Vagina (tissue), 2 donors: ENCODE measurements around the gene SNTB2. TPM values are rescaled to one million over a fixed set of nuclear protein-coding genes. Genes with fewer than 3 reads are reported as not detected.

Experiments used
- DNase-seq, 2 donors: peaks; one replicate each; pipeline ENCODE4 v3.0.0-alpha.2; 2017; ENCODE audit errors: extremely low spot score in 2 of 2
- H3K27ac ChIP-seq: fragments of 200-600 bp; sonication (generic); one replicate; pipeline ENCODE4 v1.5.1; 2019
- H3K27me3 ChIP-seq: fragments of 200-600 bp; sonication (generic); one replicate; pipeline ENCODE4 v1.5.1; 2019
- H3K36me3 ChIP-seq, 2 donors: fragments of 200-600 bp; sonication (generic); one replicate each; pipeline ENCODE4 v1.5.1; 2017 to 2019
- H3K4me1 ChIP-seq: fragments of 200-600 bp; sonication (generic); one replicate; pipeline ENCODE4 v1.5.1; 2019
- H3K4me3 ChIP-seq, 2 donors: fragments of 200-600 bp; sonication (generic); 1 replicate in 1 of 2; 2 replicates in 1 of 2; pipeline ENCODE4 v1.5.1; 2016 to 2019
- H3K9me3 ChIP-seq: fragments of 200-600 bp; sonication (generic); one replicate; pipeline ENCODE4 v1.5.1; 2019
- POLR2A ChIP-seq, 2 donors: fragments of 450-650 bp; IDR thresholded peaks; one replicate each; pipeline ENCODE4 v1.6.1; 2017; ENCODE audit warnings: antibody characterized with exemption in 2 of 2, mild to moderate bottlenecking in 2 of 2, moderate library complexity in 2 of 2
- POLR2AphosphoS5 ChIP-seq, 2 donors: sonication (generic); formaldehyde crosslinking; IDR thresholded peaks; one replicate each; pipeline ENCODE4 v1.9.0; 2017; ENCODE audit warnings: antibody characterized with exemption in 2 of 2, mild to moderate bottlenecking in 2 of 2, low read depth in 1 of 2; ENCODE audit not compliant: insufficient read depth in 1 of 2
- intact Hi-C: fragments of 100-400 bp; cut with DNase I; formaldehyde crosslinking; loops from one replicate; pipeline ENCODE4 v1.15.1; 2023
- total RNA-seq: library from RNA; depleted of rRNA; stranded (reverse); fragments of >200 nt; gene quantifications from one replicate; pipeline ENCODE4 v1.2.3, GENCODE V29; 2016
- TF ChIP-seq, protein P1 (sequence below), 3 experiments: fragments of 450-650 bp in 2 of 3; fragments of 200-600 bp in 1 of 3; sonication (generic) in 1 of 3; IDR thresholded peaks; one replicate each; pipeline ENCODE4 v1.5.1; 2017 to 2019; ENCODE audit warnings: antibody characterized with exemption in 3 of 3, mild to moderate bottlenecking in 2 of 3, moderate library complexity in 2 of 3

SNTB2 gene
- total RNA-seq, 1 donor from 2014 or later: 50.8 TPM

DNA sequence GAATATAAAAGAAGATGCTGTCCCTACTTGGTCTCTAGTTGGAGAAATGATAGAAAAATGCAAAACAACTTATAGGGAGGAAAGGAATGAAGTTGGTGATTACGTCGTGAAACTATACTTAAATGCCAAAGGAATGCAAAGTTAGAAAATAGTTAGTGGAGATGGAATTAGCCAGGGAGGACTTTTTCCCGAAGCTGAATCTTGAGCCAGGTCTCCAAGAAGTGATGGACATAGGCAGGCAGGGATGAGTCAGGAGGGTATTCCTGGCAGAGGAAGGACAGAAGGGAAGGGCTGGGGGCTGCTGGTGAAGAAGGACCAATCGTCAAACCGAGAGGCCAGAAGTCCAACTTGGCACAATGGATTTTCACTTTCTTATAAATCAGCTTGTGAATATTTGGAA, 1.8 kb downstream of the SNTB2 start:
- Histone ChIP-seq H3K4me1 (peaks cover 63% of the 10 kb centered on the region), H3K4me3 (peak overlapping the region; percentile 57 to 68), H3K27me3 (no peaks in the 10 kb centered on the region), H3K27ac (peak overlapping the region; percentile 83), H3K36me3 (no peaks in the 10 kb centered on the region), H3K9me3 (no peaks in the 10 kb centered on the region)
- no peak for DNase-seq
- TF ChIP-seq POLR2AphosphoS5 (IDR thresholded peaks at IDR 0.05; ENCODE audit: insufficient read depth in 1 of 2, low read depth in 1 of 2): no peak
- TF ChIP-seq, protein P1, sequence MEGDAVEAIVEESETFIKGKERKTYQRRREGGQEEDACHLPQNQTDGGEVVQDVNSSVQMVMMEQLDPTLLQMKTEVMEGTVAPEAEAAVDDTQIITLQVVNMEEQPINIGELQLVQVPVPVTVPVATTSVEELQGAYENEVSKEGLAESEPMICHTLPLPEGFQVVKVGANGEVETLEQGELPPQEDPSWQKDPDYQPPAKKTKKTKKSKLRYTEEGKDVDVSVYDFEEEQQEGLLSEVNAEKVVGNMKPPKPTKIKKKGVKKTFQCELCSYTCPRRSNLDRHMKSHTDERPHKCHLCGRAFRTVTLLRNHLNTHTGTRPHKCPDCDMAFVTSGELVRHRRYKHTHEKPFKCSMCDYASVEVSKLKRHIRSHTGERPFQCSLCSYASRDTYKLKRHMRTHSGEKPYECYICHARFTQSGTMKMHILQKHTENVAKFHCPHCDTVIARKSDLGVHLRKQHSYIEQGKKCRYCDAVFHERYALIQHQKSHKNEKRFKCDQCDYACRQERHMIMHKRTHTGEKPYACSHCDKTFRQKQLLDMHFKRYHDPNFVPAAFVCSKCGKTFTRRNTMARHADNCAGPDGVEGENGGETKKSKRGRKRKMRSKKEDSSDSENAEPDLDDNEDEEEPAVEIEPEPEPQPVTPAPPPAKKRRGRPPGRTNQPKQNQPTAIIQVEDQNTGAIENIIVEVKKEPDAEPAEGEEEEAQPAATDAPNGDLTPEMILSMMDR (IDR thresholded peaks at IDR 0.05): no peak
- TF ChIP-seq POLR2A (IDR thresholded peaks at IDR 0.05): no peak
- intact Hi-C loops: loop anchor here (10.0 kb wide), 1 partner anchor 96 kb away; no protein-coding TSS in a partner anchor

DNA sequence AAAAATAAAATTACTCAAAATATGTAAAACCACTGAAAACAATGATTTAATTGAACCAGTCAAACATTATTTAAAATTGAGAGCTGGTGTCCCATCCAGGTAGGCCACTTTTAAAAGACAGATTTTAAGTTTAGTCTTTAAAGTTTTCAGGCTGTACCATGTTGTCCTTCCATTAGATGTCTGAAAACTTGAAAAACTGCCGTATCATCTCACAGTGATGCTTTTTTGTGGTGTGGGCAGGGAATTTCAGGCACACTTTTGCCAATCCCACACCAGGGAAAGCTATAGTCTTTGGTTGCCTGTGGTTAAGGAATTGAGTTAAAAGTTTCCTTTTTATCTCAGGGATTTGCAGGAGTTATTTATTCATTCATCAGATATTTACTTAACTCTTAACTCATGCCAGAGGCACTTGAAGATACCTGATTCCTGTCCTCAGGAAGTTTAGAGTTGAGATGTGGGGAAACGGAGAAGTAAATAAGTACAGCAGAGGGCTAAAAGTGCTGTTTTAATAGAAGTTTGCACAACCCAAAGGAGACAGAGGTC, 3.2 kb downstream of the SNTB2 start:
- no peak for DNase-seq
- Histone ChIP-seq H3K4me1 (peaks cover 69% of the 10 kb centered on the region), H3K9me3 (no peaks in the 10 kb centered on the region), H3K36me3 (no peaks in the 10 kb centered on the region), H3K27ac (no peak overlapping the region), H3K27me3 (no peaks in the 10 kb centered on the region), H3K4me3 (peak overlapping the region in 1 of 2 donors; percentile 68)
- TF ChIP-seq POLR2A (IDR thresholded peaks at IDR 0.05) (no peak), POLR2AphosphoS5 (IDR thresholded peaks at IDR 0.05; ENCODE audit: insufficient read depth in 1 of 2, low read depth in 1 of 2) (no peak)
- TF ChIP-seq, protein P1 (IDR thresholded peaks at IDR 0.05): no peak
- intact Hi-C loops: no loop called here

DNA sequence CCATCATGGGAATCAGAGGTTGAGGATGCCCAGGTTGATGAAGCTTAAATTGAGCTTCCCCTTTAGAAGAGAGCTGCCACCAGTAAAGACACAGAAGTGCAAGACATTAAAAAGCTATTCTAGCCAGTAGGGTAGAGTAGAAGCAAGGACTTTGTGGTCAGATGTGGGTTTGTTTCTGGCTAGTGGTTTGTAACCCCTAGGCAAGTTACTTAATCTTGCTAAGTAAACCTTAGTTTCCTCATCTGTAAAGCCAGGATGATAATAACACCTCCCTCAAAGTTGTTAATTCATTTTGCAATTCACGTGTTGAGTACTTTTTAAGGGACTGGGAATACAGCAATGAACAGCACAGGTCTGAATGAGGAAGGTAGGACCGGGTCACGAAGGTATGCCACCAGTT, 3.6 kb downstream of the SNTB2 start:
- no peak for DNase-seq
- Histone ChIP-seq H3K27ac (no peak overlapping the region), H3K4me3 (no peak overlapping the region), H3K9me3 (no peaks in the 10 kb centered on the region), H3K4me1 (peaks cover 74% of the 10 kb centered on the region), H3K27me3 (no peaks in the 10 kb centered on the region), H3K36me3 (no peaks in the 10 kb centered on the region)
- TF ChIP-seq, protein P1 (IDR thresholded peaks at IDR 0.05): no peak
- TF ChIP-seq POLR2A (IDR thresholded peaks at IDR 0.05) (no peak), POLR2AphosphoS5 (IDR thresholded peaks at IDR 0.05; ENCODE audit: insufficient read depth in 1 of 2, low read depth in 1 of 2) (no peak)
- intact Hi-C loops: no loop called here

DNA sequence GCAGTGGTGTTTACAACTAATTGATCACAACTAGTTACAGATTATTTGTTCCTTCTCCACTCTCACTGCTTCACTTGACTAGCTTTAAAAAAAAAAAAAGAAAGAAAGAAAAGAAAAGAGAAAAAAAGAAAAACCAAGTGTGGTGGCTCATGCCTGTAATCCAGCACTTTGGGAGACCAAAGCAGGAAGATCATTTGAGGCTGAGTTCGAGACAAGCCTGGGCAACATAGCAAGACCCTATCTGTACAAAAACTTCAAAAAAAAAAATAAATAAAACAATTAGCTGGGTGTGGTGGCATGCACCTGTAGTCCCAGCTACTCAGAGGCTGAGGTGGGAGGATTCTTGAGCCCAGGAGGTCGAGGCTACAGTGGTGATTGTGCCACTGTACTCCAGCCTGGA, 4.2 kb downstream of the SNTB2 start:
- H3K9me3 ChIP-seq: no peaks in the 10 kb centered on the region
- H3K27ac ChIP-seq: no peak overlapping the region
- intact Hi-C loops: no loop called here
- H3K4me1 ChIP-seq: peaks cover 76% of the 10 kb centered on the region
- H3K4me3 ChIP-seq: no peak overlapping the region
- no peaks in the 10 kb centered on the region for H3K27me3 ChIP-seq
- TF ChIP-seq, protein P1 (IDR thresholded peaks at IDR 0.05): no peak
- TF ChIP-seq POLR2A (IDR thresholded peaks at IDR 0.05): no peak
- no peak for TF ChIP-seq POLR2AphosphoS5 (IDR thresholded peaks at IDR 0.05; ENCODE audit: insufficient read depth in 1 of 2, low read depth in 1 of 2)
- no peaks in the 10 kb centered on the region for H3K36me3 ChIP-seq
- no peak for DNase-seq

DNA sequence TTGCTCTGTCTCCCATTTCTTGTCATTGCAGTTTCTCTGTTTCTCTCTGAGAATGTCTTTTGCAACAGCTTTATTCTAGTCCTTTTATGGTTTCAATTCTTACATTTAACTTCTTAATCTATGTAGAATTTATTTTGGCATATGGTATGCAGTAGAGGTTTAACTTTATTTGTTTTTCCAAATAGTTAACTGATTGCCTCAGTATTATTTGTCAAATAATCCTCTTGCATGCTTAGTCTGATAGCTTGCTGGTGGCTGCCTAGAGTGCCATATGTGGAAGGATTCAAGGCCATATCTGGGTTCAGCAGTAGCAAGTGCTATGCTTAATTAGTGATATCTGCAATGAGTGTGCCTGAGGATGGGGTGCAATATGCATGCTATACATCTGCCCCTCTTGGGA, 6.9 kb downstream of the SNTB2 start:
- H3K9me3 ChIP-seq: no peaks in the 10 kb centered on the region
- TF ChIP-seq POLR2A (IDR thresholded peaks at IDR 0.05) (no peak), POLR2AphosphoS5 (IDR thresholded peaks at IDR 0.05; ENCODE audit: insufficient read depth in 1 of 2, low read depth in 1 of 2) (no peak)
- TF ChIP-seq, protein P1 (IDR thresholded peaks at IDR 0.05): no peak
- H3K27ac ChIP-seq: no peak overlapping the region
- no peak overlapping the region for H3K4me3 ChIP-seq
- H3K4me1 ChIP-seq: peaks cover 88% of the 10 kb centered on the region
- no peaks in the 10 kb centered on the region for H3K27me3 ChIP-seq
- H3K36me3 ChIP-seq: no peaks in the 10 kb centered on the region
- intact Hi-C loops: no loop called here
- no peak for DNase-seq
